Measurements from ENCODE around the gene CPNE2.

DNA sequence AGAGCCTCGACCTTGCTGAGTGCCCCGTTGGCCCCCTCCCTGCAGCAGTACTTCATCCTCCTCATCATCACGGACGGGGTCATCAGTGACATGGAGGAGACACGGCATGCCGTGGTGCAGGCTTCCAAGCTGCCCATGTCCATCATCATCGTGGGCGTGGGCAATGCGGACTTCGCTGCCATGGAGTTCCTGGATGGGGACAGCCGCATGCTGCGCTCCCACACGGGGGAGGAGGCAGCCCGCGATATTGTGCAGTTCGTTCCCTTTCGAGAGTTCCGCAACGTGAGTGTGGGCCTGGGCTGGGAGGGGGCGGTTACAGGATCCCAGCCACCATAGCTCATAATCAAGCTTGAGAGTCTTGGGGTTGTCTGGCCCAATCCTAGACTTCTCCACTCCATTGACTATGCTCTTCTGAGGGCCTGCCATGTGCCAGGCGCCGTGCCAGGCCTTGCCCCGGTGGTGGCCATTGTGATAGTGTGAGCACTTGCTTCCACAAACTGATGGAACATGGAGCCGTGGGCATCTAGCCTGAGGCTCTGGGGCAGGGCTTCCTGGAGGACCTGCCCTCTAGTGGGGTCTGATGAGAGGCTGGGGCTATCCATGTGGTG is 53.8 kb downstream of the CPNE2 start:
- TF ChIP-seq, protein P1, sequence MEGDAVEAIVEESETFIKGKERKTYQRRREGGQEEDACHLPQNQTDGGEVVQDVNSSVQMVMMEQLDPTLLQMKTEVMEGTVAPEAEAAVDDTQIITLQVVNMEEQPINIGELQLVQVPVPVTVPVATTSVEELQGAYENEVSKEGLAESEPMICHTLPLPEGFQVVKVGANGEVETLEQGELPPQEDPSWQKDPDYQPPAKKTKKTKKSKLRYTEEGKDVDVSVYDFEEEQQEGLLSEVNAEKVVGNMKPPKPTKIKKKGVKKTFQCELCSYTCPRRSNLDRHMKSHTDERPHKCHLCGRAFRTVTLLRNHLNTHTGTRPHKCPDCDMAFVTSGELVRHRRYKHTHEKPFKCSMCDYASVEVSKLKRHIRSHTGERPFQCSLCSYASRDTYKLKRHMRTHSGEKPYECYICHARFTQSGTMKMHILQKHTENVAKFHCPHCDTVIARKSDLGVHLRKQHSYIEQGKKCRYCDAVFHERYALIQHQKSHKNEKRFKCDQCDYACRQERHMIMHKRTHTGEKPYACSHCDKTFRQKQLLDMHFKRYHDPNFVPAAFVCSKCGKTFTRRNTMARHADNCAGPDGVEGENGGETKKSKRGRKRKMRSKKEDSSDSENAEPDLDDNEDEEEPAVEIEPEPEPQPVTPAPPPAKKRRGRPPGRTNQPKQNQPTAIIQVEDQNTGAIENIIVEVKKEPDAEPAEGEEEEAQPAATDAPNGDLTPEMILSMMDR (IDR thresholded peaks at IDR 0.05; ENCODE audit: low read length): no peak
- TF ChIP-seq EZH2 (IDR thresholded peaks at IDR 0.05; ENCODE audit: borderline replicate concordance, low read length): no peak

All from OCI-LY1 (cell line).